ENCODE measurements around the gene REG3A. TPM values are rescaled to one million over a fixed set of nuclear protein-coding genes. Genes with fewer than 3 reads are reported as not detected.

Gene REG3A
- not detected in 2 replicates for total RNA-seq

- H3K4me3 ChIP-seq (ENCODE audit: low read depth, low read length), result no peak within 1 kb of the TSS
- no peak for DNase-seq (ENCODE audit: low read depth)
- no peak for TF ChIP-seq CTCF (conservative IDR thresholded peaks at IDR 0.05; ENCODE audit: low read depth, low read length)
Measured at GRCh38 chr2:79159653-79160052, at the start of gene REG3A. REG3A (minus strand) TSS chr2:79159753; CDS start chr2:79159405, 348 bp downstream.

GRCh38 chr2:79200762-79201161 is 41.2 kb upstream of the REG3A start:
- no peak for DNase-seq (ENCODE audit: low read depth)
- no peak for TF ChIP-seq CTCF (conservative IDR thresholded peaks at IDR 0.05; ENCODE audit: low read depth, low read length)
- H3K4me3 ChIP-seq (ENCODE audit: low read depth, low read length), result no peak overlapping the region

GRCh38 chr2:79191816-79192215 is 32.3 kb upstream of the REG3A start:
- no peak for TF ChIP-seq CTCF (conservative IDR thresholded peaks at IDR 0.05; ENCODE audit: low read depth, low read length)
- peak; percentile 56 for DNase-seq (ENCODE audit: low read depth)
- H3K4me3 ChIP-seq (ENCODE audit: low read depth, low read length), result no peak overlapping the region

- no peak for TF ChIP-seq CTCF (conservative IDR thresholded peaks at IDR 0.05; ENCODE audit: low read depth, low read length)
- DNase-seq (ENCODE audit: low read depth), result peak; percentile 43
- H3K4me3 ChIP-seq (ENCODE audit: low read depth, low read length), result no peak overlapping the region
Measured at GRCh38 chr2:79191081-79191480, 31.5 kb upstream of the REG3A start.

GRCh38 chr2:79189465-79189864 is 29.9 kb upstream of the REG3A start:
- no peak overlapping the region for H3K4me3 ChIP-seq (ENCODE audit: low read depth, low read length)
- no peak for DNase-seq (ENCODE audit: low read depth)
- no peak for TF ChIP-seq CTCF (conservative IDR thresholded peaks at IDR 0.05; ENCODE audit: low read depth, low read length)

- DNase-seq (ENCODE audit: low read depth), result no peak
- TF ChIP-seq CTCF (conservative IDR thresholded peaks at IDR 0.05; ENCODE audit: low read depth, low read length), result no peak
- no peak overlapping the region for H3K4me3 ChIP-seq (ENCODE audit: low read depth, low read length)
Measured at GRCh38 chr2:79181617-79182016, 22.1 kb upstream of the REG3A start.

GRCh38 chr2:79180092-79180491 is 20.5 kb upstream of the REG3A start:
- no peak for DNase-seq (ENCODE audit: low read depth)
- no peak overlapping the region for H3K4me3 ChIP-seq (ENCODE audit: low read depth, low read length)
- no peak for TF ChIP-seq CTCF (conservative IDR thresholded peaks at IDR 0.05; ENCODE audit: low read depth, low read length)

Data from epithelial cell of proximal tubule (primary cell).